Activated CD4-positive, CD25-positive, alpha-beta regulatory T cell (primary cell): ENCODE measurements around the gene TBX4.

Source experiments
- DNase-seq, 4 experiments: peaks; one replicate each; lab custom pipeline; 2025; lab: John Stamatoyannopoulos, UW

Gene TBX4

GRCh38 chr17:61454381-61455323 is 2.4 kb downstream of the TBX4 start:
- DNase-seq = no peak

DNA sequence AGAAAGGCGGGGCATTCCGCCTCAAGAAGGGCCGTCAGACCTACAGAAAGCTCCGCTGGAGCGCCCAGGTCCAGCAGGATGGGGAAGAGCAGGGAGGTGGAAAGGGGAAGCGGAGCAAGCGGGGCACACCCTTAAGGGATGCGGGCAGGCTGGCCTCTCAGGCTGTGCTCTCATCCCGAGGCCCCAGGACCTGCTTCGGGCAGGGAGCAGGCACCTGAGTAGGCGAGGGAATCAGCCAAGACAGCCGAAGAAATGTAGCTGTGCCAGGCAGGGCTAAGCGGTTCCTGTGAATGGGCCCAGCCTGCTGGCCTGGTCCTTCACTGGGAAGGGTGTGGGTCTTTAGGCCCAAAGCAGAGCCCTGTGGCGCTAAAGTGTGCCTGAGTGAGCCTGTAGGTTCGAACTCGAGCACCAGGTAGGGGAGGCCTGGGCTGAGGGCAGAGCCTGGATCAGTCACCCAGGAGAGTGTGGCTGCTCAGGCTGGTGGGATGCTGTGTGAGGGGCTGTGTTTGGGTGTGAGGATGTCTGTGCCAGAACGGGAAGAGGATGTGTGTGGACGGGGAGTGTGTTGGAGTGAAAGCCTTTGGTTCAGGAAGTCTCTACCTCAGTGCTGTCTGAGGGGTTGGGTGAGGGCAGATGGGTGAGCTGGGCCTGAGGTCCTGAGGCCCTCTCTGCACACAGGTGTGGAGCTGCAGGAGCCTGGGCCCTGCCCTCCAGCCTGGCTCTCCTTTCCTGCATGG is 3.3 kb downstream of the TBX4 start:
- DNase-seq = no peak

DNA sequence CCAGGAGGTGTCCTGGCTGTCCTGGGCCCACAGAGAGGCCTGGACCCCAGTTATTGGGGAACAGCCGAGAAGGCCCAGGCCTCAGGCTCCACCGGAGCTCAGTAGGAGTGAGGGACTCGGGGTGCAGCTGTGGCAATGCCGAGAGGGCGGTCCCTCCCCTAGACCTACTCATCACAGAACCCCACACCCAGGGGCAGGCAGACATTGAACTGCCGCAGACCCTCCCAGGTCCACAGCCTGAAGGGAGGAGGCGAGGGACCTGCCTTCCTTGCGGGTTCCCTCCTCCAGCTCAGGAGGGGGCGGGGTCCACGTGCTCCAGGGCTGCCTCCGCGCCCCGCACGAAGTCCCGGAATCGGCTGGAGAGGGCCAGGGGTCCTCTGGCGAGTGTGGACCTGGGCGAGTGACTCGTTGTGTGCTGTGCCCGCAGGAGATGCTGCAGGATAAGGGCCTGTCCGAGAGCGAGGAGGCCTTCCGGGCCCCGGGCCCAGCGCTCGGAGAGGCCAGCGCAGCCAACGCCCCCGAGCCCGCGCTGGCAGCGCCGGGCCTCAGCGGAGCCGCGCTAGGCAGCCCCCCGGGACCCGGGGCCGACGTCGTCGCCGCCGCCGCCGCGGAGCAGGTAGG is 3.9 kb downstream of the TBX4 start:
- DNase-seq = no peak

DNA sequence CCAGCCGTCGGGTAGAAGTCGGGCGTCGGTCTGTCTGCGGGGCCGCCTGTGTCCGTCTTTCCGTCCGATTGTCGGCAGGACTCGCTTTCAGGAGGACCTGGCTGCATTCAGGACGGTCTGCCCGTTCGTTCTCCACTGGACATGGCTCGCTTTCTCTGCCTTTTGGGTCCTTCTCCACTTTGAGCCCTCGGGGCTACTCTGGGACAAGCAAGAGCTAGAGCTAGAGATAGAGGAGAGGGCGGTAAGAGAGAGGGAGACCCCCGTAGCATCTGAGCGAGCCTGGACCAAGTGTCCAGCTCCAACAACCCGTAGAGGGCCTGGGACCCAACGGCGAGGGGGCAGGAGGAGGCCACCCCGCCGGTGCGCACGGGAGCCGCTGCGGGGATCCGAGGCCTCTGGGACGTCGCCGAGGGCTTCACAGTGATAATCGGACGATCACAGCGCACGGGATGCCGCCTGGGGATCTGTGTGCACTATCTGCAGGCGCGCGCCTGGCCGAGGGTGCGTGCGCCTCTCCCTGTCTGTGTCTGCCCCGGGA is 4.5 kb downstream of the TBX4 start:
- no peak for DNase-seq

GRCh38 chr17:61457226-61457983 is 5.2 kb downstream of the TBX4 start:
- DNase-seq = no peak

DNA sequence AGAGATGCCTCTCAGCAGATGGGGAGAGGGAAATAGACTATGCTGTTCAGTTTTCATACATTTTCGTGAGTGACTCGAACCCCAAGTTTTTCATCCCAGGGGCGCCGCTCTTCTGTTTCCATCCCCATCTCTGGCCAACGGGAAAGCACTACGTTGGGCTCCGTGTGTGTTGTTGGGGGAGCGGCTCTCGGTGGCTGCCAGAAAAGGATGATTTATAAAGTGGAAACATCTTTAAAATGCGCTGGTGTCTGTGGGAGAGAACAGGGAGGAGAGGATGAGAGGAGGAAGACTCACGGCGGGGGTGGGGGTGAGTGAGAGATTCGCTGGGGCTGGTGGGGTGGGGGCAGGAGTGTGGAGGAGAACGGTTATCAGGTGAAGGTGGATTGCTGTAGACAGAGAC is 5.8 kb downstream of the TBX4 start:
- DNase-seq = no peak

GRCh38 chr17:61458421-61459141 is 6.4 kb downstream of the TBX4 start:
- no peak for DNase-seq

GRCh38 chr17:61459142-61459809 is 7.1 kb downstream of the TBX4 start:
- DNase-seq = no peak

GRCh38 chr17:61459939-61460718 is 7.9 kb downstream of the TBX4 start:
- no peak for DNase-seq

DNA sequence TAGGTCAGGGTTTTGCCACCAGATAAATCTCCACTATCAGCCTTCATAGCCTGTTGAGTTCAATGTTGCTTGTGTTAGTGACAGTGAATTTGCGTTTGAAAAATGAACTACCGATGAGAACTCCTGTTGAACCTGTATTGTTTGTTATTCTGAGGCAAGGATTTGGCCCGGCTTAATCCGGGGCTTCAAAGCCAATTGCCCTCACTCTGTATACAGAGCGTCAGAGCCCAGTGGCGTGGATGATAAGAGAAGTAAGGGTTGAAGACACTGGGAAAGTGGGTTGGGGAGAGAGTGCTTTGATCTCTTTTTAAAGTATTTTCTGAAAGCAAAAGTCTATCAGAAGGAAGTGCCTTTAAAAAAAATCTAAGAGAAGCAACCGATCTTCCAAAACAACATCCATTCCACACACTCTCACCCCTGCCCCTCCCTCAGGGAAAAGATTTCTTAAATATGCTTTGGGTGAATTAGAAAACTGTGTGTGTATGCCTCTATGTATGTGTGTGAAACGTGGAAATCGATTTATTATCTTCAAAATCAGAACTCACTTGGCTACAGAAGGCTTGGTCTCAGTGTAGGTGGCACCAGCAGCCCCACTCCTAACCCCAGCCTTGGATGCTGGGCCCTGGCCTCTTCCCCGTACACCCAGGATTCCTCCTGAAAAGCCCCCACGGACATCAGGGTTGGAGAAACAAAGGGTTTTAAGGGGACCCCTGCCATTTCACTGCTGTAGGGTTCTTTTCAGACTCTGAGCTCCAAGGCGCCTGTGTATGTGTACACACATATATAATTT is 8.8 kb downstream of the TBX4 start:
- DNase-seq = no peak

DNA sequence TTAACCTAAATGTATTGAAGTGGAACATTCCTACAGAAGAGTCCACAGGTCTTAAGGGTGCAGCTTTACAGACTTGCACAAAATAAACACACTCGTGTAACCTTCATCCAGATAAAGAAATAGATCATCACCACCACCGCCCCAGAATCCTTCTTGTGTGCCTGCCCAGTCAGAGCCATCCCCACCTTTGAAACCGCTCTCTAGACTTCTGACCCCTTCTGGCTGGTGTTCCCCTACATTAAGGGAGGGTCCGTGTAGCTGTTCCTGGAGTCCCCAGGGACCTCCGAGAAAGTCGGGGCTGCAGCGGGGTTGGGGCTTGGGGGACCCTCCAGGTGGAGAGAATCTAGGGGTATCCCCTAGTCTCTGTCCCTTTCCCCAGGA is 9.4 kb downstream of the TBX4 start:
- no peak for DNase-seq

DNA sequence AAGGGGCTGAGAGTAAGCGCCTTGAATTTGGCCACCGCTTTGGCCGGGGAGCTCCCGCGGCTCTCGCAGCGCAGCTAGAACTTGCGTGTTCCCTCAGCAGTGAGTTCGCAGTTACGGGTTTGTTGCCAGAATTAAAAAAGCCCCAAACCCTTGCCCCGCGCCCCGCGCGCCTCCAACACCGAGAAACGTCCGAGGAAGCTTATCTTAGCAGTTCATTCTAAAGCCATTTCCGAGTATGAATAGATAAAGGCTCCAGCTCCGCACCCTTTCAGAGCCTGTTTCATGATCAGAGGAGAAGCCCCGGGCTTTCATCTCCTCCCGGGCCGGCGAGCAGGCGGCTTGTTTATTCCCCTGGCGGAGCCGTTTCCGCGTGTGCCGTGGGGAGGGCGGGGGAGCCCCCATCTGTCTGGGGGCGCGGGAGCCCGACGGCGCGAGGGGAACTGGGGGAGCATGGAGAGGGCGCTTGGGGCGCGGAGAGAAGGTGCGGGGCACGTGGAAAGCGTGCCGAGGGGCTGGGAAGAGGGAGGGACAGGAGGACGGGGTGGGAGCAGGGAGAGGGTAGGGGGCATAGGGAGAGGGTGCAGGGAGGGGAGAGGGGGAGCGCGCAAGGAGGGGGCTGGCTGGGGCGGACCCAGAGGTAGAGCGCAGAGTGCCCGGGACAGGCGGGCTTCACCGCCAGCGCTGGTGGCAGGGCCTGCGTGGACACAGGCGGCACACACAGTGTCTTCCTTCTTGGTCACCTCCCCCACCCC is 9.9 kb downstream of the TBX4 start:
- no peak for DNase-seq

GRCh38 chr17:61462719-61463315 is 10.6 kb downstream of the TBX4 start:
- DNase-seq = no peak

DNA sequence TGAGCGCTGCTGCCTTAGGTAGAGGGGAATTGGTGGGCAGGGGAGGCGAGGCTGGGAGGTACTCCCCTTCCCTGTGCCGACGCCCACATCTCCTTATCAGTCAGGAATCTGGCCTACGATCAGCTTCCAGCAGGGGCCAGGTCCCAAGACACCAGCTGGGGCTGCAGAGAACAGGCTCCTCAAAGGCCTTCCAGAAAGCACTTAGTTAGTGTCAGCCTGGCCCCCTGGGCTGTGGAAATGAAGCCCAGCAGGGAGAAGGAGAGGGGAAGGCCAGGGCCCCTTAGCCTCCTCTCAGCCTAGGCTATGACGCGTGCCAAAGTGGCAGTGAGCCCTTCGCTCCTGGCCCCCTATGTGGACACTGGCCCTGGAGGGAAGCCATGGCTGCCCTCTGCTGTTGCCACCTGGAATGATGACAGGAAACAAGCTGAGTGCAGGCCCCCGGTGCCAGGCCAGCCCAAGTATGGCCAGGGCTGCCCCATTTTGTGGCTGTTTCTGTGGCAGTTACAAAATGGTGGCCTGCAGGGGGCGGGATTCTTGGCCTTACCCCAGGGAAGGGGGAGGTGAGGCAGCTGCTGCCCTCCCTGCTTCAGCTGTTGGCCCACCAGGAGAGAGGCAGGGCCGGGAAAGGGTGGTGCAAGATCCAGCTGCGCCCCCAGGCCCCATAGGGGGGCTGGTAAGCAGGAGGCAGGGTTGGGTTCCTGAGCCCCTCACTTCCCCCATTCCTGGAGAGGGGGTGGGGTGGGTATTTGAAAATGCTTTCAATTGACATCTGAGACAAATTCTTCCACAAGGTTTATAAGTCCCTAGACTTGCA is 11.3 kb downstream of the TBX4 start:
- DNase-seq = no peak

DNA sequence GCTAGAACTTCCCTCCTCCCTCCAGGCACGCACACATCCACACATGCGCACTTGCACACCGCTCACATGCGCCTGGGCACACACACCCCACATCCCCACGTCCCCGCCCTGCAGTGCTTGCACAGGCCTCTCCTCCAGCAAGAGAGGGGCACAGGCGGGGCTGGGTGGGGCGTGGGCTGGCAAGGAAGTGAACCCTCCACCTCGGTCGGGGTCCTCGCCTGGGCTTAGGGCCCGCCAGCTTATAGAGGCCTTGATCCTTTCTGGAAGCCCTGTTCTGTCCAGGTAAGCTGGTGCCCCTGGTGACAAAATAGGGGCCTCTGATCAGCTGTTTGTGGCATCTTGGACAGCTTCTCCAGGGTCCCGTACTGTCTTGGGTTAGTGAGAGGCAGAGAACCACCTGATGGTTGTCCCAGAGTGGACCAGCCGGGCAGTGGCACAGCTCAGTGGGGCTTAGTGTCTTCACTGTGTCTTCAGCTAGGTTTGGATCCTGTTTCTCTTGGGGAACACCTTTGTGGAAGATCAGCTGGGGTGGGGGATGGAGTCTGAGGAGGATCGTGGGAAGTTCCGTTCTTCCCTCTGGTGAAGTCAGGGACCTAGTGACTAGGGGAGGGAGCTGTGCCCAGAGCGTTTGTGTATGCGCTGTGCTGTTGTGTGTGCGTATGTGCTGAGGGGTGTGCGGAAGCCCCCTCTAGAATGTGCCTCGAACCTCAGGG is 12.1 kb downstream of the TBX4 start:
- no peak for DNase-seq

- DNase-seq = no peak
Observed at GRCh38 chr17:61464843-61465180, 12.6 kb downstream of the TBX4 start.
